HG03135 (cell line): ENCODE results near the gene NDFIP2.
"Not testable (repeated sequence)": the region's sequence is repeated elsewhere in the genome, so short reads cannot be mapped to it uniquely, and the experiment has no call there.

Experiments used
- ATAC-seq: cut with Tn5 transposase; IDR thresholded peaks from one replicate; pipeline ENCODE4 v1.9.1; 2021; ENCODE audit warnings: mild to moderate bottlenecking, moderate library complexity; ENCODE audit not compliant: unreplicated experiment

Gene NDFIP2

GRCh38 chr13:79531542-79532254, 50.7 kb downstream of the NDFIP2 start:
- ATAC-seq: no peak

- no peak for ATAC-seq
These were observed 51.6 kb downstream of the NDFIP2 start for GRCh38 chr13:79532576-79532975.

GRCh38 chr13:79533781-79534400, 52.9 kb downstream of the NDFIP2 start:
- ATAC-seq: no peak

GRCh38 chr13:79534596-79534995, 53.6 kb downstream of the NDFIP2 start:
- no peak for ATAC-seq

- no peak for ATAC-seq
These were observed 57.8 kb downstream of the NDFIP2 start for GRCh38 chr13:79538757-79539156.

GRCh38 chr13:79540504-79540903, 59.5 kb downstream of the NDFIP2 start:
- ATAC-seq: no peak

- no peak for ATAC-seq
These were observed 60.6 kb downstream of the NDFIP2 start for GRCh38 chr13:79541426-79542049.

- ATAC-seq: no peak
These were observed 62.9 kb downstream of the NDFIP2 start for GRCh38 chr13:79543883-79544282.

GRCh38 chr13:79547211-79548195, 66.5 kb downstream of the NDFIP2 start:
- ATAC-seq: no peak

- no peak for ATAC-seq
These were observed 67.9 kb downstream of the NDFIP2 start for GRCh38 chr13:79548902-79549301.

- ATAC-seq: no peak
These were observed 68.6 kb downstream of the NDFIP2 start for GRCh38 chr13:79549355-79550106.

- ATAC-seq: no peak
These were observed 76.7 kb downstream of the NDFIP2 start for GRCh38 chr13:79557666-79558065.

GRCh38 chr13:79560954-79561353, 80.0 kb downstream of the NDFIP2 start:
- no peak for ATAC-seq

GRCh38 chr13:79562557-79562956, 81.6 kb downstream of the NDFIP2 start:
- no peak for ATAC-seq

GRCh38 chr13:79566118-79566517, 85.2 kb downstream of the NDFIP2 start:
- ATAC-seq: no peak

GRCh38 chr13:79571147-79571546, 90.2 kb downstream of the NDFIP2 start:
- no peak for ATAC-seq

- ATAC-seq: not testable (repeated sequence)
These were observed 92.9 kb downstream of the NDFIP2 start for GRCh38 chr13:79573892-79574291.

GRCh38 chr13:79581870-79582315, 100.9 kb downstream of the NDFIP2 start:
- no peak for ATAC-seq

- ATAC-seq: no peak
These were observed 101.9 kb downstream of the NDFIP2 start for GRCh38 chr13:79582896-79583295.

GRCh38 chr13:79585033-79585432, 104.1 kb downstream of the NDFIP2 start:
- ATAC-seq: no peak
